Lower leg skin (tissue), 3 donors: Measurements from ENCODE around the gene HYAL1.

ENCODE experiments used
- CTCF ChIP-seq, 3 donors: fragments of 450-650 bp; IDR thresholded peaks; one replicate each; pipeline ENCODE4 v1.5.1; 2016; ENCODE audit warnings: antibody characterized with exemption in 3 of 3, mild to moderate bottlenecking in 3 of 3, moderate library complexity in 2 of 3
- POLR2A ChIP-seq, 2 donors: fragments of 450-650 bp; IDR thresholded peaks; one replicate each; pipeline ENCODE4 v1.6.1; 2016 to 2017; ENCODE audit warnings: antibody characterized with exemption in 2 of 2, mild to moderate bottlenecking in 1 of 2, moderate library complexity in 1 of 2

DNA sequence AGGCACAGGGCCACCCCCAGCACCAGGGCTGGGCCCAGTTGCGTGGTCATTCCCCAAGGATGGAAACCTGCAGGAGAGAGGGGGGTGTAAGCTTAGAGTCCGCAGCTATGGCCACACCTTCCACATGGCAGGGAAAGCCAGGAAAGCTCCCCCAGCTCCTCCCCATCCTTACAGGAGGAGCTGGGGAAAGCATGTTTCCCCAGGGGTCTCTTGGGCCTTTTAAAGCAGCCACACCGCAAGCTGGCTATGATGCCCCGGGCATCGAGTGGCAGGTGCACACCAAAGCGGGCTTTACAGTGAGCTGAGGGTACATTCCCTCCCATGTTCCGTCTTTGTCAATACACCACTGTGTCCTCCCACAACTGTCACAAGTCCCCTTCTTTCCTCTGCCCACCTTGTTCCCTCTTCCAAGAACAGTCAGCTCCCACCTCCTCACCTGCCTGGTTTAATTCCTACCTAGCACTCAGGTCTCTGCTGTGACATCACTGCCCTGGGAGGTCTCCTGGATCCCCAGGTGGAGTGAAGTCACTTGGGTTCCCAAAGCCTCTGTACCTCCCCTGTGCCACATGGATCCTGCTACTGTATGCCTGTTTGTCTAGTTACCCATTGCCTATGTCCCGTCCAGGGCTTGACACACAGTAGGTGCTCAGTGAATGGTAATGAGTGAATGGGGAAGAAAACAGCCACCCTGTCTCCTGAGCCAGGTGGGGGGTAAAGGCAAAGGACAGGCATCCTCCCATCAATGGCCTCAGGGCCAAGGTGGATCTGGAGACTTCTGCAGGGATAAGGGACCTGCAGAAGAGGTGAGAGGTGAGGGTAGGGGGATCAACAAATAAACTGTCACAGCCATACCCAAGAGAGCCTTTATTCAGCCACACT is 7.6 kb downstream of the HYAL1 start:
- TF ChIP-seq CTCF (IDR thresholded peaks at IDR 0.05) = no peak
- no peak for TF ChIP-seq POLR2A (IDR thresholded peaks at IDR 0.05)
